ENCODE data around the gene CD53. TPM values are rescaled to one million over a fixed set of nuclear protein-coding genes. Genes with fewer than 3 reads are reported as not detected.

Gene CD53
- total RNA-seq, 6 donors from 2014 or later: 80.7 to 181 (median 129) TPM

DNA sequence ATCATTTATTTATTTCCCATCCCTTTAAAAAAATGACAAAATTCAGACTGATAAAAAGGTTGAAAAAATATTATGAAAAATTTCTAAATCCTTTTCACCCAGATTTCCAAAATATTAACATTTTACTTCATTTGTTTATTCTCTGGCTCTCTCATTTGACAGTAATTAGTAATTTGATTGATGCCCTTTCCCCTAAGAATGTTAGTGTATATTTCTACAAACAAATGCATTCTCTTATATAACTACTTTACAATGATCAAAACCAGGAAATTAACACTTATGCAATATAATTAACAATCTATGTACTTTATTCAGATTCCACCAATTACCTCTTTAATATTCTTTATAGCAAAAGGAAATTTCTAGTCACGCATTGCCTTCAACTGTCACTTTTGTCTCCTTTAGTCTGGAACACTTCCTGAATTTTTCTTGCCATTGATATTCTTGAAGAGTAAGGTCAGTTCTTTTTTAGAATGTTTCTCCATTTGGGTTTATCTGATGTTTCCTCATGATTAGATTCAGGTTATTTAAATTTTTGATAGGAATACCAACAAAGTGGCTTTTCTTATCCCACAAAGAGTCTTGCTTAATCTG is 3.9 kb downstream of the CD53 start:
- no peaks in the 10 kb centered on the region for H3K27me3 ChIP-seq
- DNase-seq (no peak), ATAC-seq (ENCODE audit: low FRiP score in 2 of 2) (no peak)
- 49 to 56% methylated on average over 1 of the region's 1 CpG for WGBS, 2 donors
- H3K36me3 ChIP-seq: no peaks in the 10 kb centered on the region
- H3K4me3 ChIP-seq: peak overlapping the region in 1 of 4 donors; percentile 22
- TF ChIP-seq, protein P1, sequence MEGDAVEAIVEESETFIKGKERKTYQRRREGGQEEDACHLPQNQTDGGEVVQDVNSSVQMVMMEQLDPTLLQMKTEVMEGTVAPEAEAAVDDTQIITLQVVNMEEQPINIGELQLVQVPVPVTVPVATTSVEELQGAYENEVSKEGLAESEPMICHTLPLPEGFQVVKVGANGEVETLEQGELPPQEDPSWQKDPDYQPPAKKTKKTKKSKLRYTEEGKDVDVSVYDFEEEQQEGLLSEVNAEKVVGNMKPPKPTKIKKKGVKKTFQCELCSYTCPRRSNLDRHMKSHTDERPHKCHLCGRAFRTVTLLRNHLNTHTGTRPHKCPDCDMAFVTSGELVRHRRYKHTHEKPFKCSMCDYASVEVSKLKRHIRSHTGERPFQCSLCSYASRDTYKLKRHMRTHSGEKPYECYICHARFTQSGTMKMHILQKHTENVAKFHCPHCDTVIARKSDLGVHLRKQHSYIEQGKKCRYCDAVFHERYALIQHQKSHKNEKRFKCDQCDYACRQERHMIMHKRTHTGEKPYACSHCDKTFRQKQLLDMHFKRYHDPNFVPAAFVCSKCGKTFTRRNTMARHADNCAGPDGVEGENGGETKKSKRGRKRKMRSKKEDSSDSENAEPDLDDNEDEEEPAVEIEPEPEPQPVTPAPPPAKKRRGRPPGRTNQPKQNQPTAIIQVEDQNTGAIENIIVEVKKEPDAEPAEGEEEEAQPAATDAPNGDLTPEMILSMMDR (IDR thresholded peaks at IDR 0.05): no peak
- TF ChIP-seq POLR2AphosphoS5 (IDR thresholded peaks at IDR 0.05): no peak
- no peak for TF ChIP-seq POLR2A (IDR thresholded peaks at IDR 0.05)
- TF ChIP-seq EP300 (IDR thresholded peaks at IDR 0.05): no peak
- peaks cover 0 to 5% (median 0%) of the 10 kb centered on the region in 4 donors for H3K4me1 ChIP-seq
- no peak overlapping the region for H3K27ac ChIP-seq
- no peaks in the 10 kb centered on the region for H3K9me3 ChIP-seq

DNA sequence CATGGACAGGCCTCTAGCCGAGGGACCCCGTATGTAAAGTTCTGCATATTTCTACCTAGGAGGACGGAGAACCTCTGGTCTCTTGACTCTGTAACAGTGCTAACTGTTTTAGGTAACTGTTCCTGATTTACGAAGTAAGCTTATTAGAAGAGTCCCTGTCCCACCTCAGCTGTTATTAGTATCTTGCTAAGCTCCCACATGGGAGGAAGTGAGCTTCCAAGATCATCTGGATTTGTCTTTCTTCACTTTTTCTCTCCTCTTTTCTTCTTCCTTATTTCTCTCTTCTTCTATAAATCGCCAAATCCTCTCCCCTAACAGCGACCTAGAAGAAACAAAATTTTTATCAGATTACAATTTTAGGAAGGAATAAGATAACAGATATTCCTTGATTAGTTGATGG is 4.4 kb downstream of the CD53 start:
- Histone ChIP-seq H3K4me3 (peak overlapping the region in 1 of 4 donors; percentile 22), H3K4me1 (peaks cover 0 to 5% (median 0%) of the 10 kb centered on the region in 4 donors), H3K9me3 (no peaks in the 10 kb centered on the region), H3K27ac (no peak overlapping the region), H3K36me3 (no peaks in the 10 kb centered on the region), H3K27me3 (no peaks in the 10 kb centered on the region)
- TF ChIP-seq, protein P1 (IDR thresholded peaks at IDR 0.05): no peak
- no peak for TF ChIP-seq POLR2A (IDR thresholded peaks at IDR 0.05)
- TF ChIP-seq EP300 (IDR thresholded peaks at IDR 0.05): no peak
- TF ChIP-seq POLR2AphosphoS5 (IDR thresholded peaks at IDR 0.05): no peak
- WGBS, 2 donors: 75 to 78% methylated on average over 6 of the region's 6 CpGs
- ATAC-seq (ENCODE audit: low FRiP score in 2 of 2): no peak
- no peak for DNase-seq

DNA sequence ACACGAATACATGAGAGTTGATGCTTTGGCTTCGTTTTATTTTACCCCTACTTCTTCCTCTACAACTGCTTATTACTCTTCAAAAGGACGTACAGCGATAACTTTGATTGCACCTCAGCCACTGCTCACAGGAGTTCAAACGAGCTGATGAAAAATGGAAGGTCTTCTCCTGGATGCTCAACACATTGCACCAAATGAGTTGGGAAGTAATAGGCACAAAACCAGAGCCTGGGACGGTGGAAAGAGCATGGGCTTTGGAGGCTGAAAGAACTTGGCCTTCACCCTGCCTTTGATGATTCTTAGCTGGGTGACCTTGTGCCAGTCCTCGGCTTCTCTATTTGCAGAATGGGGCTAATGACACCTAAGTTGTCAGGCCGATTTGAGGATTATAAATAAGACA is 4.8 kb downstream of the CD53 start:
- ATAC-seq (ENCODE audit: low FRiP score in 2 of 2) (no peak), DNase-seq (no peak)
- peak overlapping the region in 1 of 4 donors; percentile 4 for H3K27ac ChIP-seq
- H3K36me3 ChIP-seq: no peaks in the 10 kb centered on the region
- 76 to 81% methylated on average over 8 of the region's 8 CpGs for WGBS, 2 donors
- H3K9me3 ChIP-seq: no peaks in the 10 kb centered on the region
- H3K4me1 ChIP-seq: peaks cover 0 to 5% (median 0%) of the 10 kb centered on the region in 4 donors
- TF ChIP-seq EP300 (IDR thresholded peaks at IDR 0.05): no peak
- TF ChIP-seq POLR2A (IDR thresholded peaks at IDR 0.05): no peak
- H3K27me3 ChIP-seq: no peaks in the 10 kb centered on the region
- H3K4me3 ChIP-seq: peak overlapping the region in 1 of 4 donors; percentile 22

DNA sequence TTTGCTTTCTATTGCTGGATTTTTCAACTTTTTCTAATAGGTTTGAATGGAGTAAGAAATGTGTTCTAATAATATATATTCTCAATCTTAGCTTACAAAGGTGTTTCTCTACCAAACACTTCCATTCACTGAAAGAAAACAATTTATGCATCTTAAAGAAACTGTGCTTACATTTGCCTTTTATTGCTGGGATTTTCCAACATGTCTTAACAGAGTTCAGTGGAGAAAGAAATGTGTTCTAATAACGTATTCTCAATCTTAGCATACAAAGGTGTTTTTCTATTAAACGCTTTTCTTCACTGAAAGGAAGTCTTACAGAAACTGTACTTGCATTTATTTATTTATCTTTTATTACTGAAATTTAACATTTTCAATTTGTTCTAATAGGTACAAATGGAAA is 5.6 kb downstream of the CD53 start:
- H3K27ac ChIP-seq: no peak overlapping the region
- no peaks in the 10 kb centered on the region for H3K9me3 ChIP-seq
- no peaks in the 10 kb centered on the region for H3K27me3 ChIP-seq
- no peak overlapping the region for H3K4me3 ChIP-seq
- no peak for ATAC-seq (ENCODE audit: low FRiP score in 2 of 2)
- WGBS, 2 donors: 70 to 81% methylated on average over 2 of the region's 2 CpGs
- H3K36me3 ChIP-seq: no peaks in the 10 kb centered on the region
- TF ChIP-seq POLR2A (IDR thresholded peaks at IDR 0.05) (no peak), EP300 (IDR thresholded peaks at IDR 0.05) (no peak), POLR2AphosphoS5 (IDR thresholded peaks at IDR 0.05) (no peak)
- TF ChIP-seq, protein P1 (IDR thresholded peaks at IDR 0.05): no peak
- H3K4me1 ChIP-seq: peaks cover 0 to 5% (median 0%) of the 10 kb centered on the region in 4 donors
- no peak for DNase-seq

DNA sequence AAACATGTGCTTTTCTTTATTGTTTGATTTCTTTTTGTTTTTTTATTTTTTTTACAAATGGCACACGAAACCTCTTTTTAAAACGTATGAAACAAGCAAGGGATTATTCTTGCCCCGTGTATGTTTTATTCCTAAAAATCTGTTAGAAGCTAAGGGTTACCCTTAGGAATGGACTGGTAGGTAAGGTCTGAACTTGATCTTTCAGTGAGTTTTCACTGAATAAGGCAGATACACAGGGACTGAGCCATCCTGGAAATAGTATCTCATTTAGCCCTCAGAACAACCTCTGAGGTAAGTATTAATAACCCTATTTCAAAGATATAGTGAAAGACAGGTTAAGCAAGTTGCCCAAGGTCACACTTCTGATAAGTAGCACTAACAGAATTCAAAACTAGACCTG is 6.0 kb downstream of the CD53 start:
- Histone ChIP-seq H3K27ac (peak overlapping the region in 1 of 4 donors; percentile 44), H3K9me3 (no peaks in the 10 kb centered on the region), H3K4me1 (peaks cover 0 to 5% (median 0%) of the 10 kb centered on the region in 4 donors), H3K4me3 (no peak overlapping the region), H3K36me3 (no peaks in the 10 kb centered on the region), H3K27me3 (no peaks in the 10 kb centered on the region)
- 83% methylated on average over 3 of the region's 3 CpGs for WGBS, 2 donors
- ATAC-seq (ENCODE audit: low FRiP score in 2 of 2) (no peak), DNase-seq (no peak)
- TF ChIP-seq POLR2AphosphoS5 (IDR thresholded peaks at IDR 0.05) (no peak), EP300 (IDR thresholded peaks at IDR 0.05) (no peak), POLR2A (IDR thresholded peaks at IDR 0.05) (no peak)
- TF ChIP-seq, protein P1 (IDR thresholded peaks at IDR 0.05): no peak
